KMS-11 (cell line): ENCODE data around the gene PMPCA.

ENCODE experiments used
- H2AFZ ChIP-seq: fragments of 200-600 bp; sonication (generic); 2 replicates; pipeline ENCODE4 v1.6.1; 2016; ENCODE audit warnings: antibody characterized with exemption, mixed run types, low read depth
- H3K27ac ChIP-seq: fragments of 200-600 bp; sonication (generic); 2 replicates; pipeline ENCODE4 v1.6.1; 2016; ENCODE audit warnings: mild to moderate bottlenecking, mixed run types
- H3K27me3 ChIP-seq: fragments of 200-600 bp; sonication (generic); 2 replicates; pipeline ENCODE4 v1.6.1; 2017; ENCODE audit warnings: mild to moderate bottlenecking, low read depth, mixed run types, moderate library complexity; ENCODE audit not compliant: insufficient read depth
- H3K36me3 ChIP-seq: fragments of 200-600 bp; sonication (generic); 2 replicates; pipeline ENCODE4 v1.6.1; 2017; ENCODE audit warnings: mild to moderate bottlenecking, mixed run types; ENCODE audit not compliant: insufficient read depth
- H3K4me1 ChIP-seq: fragments of 200-600 bp; sonication (generic); 2 replicates; pipeline ENCODE4 v1.6.1; 2016; ENCODE audit warnings: mild to moderate bottlenecking, low read depth, mixed run types; ENCODE audit not compliant: poor library complexity, severe bottlenecking
- H3K4me2 ChIP-seq: fragments of 200-600 bp; sonication (generic); 2 replicates; pipeline ENCODE4 v1.7.0; 2016; ENCODE audit warnings: mild to moderate bottlenecking, mixed run types
- H3K4me3 ChIP-seq: fragments of 200-600 bp; sonication (generic); IDR thresholded peaks from 2 replicates; pipeline ENCODE4 v1.6.1; 2017; ENCODE audit warnings: low read depth, low read length, mixed read lengths; ENCODE audit not compliant: insufficient read depth
- H3K79me2 ChIP-seq: fragments of 200-600 bp; sonication (generic); 2 replicates; pipeline ENCODE4 v1.6.1; 2016; ENCODE audit warnings: low read depth, mixed run types; ENCODE audit not compliant: insufficient read depth
- H3K9ac ChIP-seq: fragments of 200-600 bp; sonication (generic); 2 replicates; pipeline ENCODE4 v1.6.1; 2016; ENCODE audit warnings: mild to moderate bottlenecking, mixed run types
- H4K20me1 ChIP-seq: fragments of 200-600 bp; sonication (generic); 2 replicates; pipeline ENCODE4 v1.6.1; 2016; ENCODE audit warnings: mild to moderate bottlenecking, mixed run types; ENCODE audit not compliant: insufficient read depth
- TF ChIP-seq, protein P1 (sequence below): fragments of 200-600 bp; sonication (generic); conservative IDR thresholded peaks from 2 replicates; pipeline ENCODE4 v1.6.1; 2017; ENCODE audit warnings: low read depth, mild to moderate bottlenecking, antibody characterized with exemption, low read length, moderate library complexity, mixed read lengths

The PMPCA gene

DNA sequence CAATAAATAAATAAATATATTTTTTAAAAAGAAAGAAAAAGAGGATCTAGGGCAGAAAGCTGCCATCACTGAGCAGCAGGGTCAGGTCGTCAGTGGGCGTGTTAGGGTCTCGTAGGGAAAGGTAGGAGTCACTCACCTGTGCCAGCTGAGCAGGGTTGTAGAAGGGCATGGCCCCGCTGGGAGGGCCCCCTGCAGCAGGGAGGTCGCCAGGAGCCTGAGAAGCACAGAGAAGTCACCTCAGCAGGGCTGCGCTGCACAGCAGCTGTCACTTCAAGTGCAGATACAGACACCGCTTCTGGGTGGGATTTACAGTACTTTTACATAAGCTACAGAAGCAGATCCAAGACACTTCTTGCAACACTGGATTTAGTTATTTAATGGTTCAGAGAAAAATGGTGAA lies 33.2 kb downstream of the PMPCA start:
- H3K4me3 ChIP-seq: no peak overlapping the region
- H3K27ac ChIP-seq: no peak overlapping the region
- TF ChIP-seq, protein P1, sequence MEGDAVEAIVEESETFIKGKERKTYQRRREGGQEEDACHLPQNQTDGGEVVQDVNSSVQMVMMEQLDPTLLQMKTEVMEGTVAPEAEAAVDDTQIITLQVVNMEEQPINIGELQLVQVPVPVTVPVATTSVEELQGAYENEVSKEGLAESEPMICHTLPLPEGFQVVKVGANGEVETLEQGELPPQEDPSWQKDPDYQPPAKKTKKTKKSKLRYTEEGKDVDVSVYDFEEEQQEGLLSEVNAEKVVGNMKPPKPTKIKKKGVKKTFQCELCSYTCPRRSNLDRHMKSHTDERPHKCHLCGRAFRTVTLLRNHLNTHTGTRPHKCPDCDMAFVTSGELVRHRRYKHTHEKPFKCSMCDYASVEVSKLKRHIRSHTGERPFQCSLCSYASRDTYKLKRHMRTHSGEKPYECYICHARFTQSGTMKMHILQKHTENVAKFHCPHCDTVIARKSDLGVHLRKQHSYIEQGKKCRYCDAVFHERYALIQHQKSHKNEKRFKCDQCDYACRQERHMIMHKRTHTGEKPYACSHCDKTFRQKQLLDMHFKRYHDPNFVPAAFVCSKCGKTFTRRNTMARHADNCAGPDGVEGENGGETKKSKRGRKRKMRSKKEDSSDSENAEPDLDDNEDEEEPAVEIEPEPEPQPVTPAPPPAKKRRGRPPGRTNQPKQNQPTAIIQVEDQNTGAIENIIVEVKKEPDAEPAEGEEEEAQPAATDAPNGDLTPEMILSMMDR: no peak
- H3K36me3 ChIP-seq: peaks cover 3% of the 10 kb centered on the region; the same call in 1 of the 2 replicates
- H3K79me2 ChIP-seq: peaks cover 1% of the 10 kb centered on the region; the same call in 1 of the 2 replicates
- no peak overlapping the region for H2AFZ ChIP-seq
- no peaks in the 10 kb centered on the region for H3K27me3 ChIP-seq
- H4K20me1 ChIP-seq: no peaks in the 10 kb centered on the region
- H3K9ac ChIP-seq: no peak overlapping the region
- no peak overlapping the region for H3K4me2 ChIP-seq
- peaks cover 6% of the 10 kb centered on the region for H3K4me1 ChIP-seq

DNA sequence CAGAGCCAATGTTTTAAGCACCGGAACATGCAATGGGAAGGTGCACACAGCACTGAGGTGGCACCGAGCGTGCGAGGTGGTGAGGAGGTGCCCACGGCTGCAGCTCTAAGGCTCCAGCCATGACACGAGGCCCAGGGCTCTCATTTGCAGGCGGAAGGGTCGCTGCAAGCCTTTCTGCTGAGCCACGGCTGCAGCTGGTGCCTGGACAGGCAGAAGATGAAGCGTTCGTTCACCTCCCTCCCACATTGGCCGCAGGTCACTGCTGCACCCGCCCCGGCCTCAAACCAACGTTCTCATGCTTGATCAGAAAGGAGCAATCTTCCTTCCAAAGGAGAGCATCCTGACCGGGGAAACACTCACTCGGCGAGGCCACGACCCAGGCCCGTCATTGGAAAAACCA lies 33.6 kb downstream of the PMPCA start:
- no peak overlapping the region for H3K9ac ChIP-seq
- peaks cover 3% of the 10 kb centered on the region; the same call in 1 of the 2 replicates for H3K36me3 ChIP-seq
- no peak overlapping the region for H3K27ac ChIP-seq
- TF ChIP-seq, protein P1: no peak
- no peak overlapping the region for H3K4me2 ChIP-seq
- peaks cover 6% of the 10 kb centered on the region for H3K4me1 ChIP-seq
- H3K27me3 ChIP-seq: no peaks in the 10 kb centered on the region
- no peak overlapping the region for H3K4me3 ChIP-seq
- no peaks in the 10 kb centered on the region for H3K79me2 ChIP-seq
- no peak overlapping the region for H2AFZ ChIP-seq
- H4K20me1 ChIP-seq: no peaks in the 10 kb centered on the region

DNA sequence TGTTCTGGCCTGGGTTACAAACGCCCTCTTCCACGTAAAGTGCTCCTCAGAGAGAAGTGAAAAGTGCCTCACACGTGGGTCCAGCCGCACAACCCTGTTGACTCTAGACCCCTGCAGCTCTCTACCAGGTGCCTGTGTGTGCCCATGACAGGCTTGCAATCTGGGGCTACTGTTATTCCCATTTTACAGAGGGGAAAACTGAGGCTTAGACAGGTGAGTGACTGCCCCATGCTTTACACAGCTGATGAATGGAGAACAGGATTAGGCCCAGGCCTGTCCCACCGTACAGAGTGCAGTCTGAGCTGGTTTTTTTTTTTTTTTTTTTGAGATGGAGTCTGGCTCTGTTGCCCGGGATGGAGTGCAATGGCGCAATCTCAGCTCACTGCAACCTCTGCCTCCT lies 35.3 kb downstream of the PMPCA start:
- Histone ChIP-seq H3K27ac (no peak overlapping the region), H4K20me1 (no peaks in the 10 kb centered on the region), H3K4me1 (no peaks in the 10 kb centered on the region), H3K27me3 (no peaks in the 10 kb centered on the region), H2AFZ (no peak overlapping the region), H3K9ac (no peak overlapping the region), H3K4me2 (no peak overlapping the region), H3K4me3 (no peak overlapping the region), H3K79me2 (no peaks in the 10 kb centered on the region), H3K36me3 (peaks cover 3% of the 10 kb centered on the region; the same call in 1 of the 2 replicates)
- TF ChIP-seq, protein P1: no peak

DNA sequence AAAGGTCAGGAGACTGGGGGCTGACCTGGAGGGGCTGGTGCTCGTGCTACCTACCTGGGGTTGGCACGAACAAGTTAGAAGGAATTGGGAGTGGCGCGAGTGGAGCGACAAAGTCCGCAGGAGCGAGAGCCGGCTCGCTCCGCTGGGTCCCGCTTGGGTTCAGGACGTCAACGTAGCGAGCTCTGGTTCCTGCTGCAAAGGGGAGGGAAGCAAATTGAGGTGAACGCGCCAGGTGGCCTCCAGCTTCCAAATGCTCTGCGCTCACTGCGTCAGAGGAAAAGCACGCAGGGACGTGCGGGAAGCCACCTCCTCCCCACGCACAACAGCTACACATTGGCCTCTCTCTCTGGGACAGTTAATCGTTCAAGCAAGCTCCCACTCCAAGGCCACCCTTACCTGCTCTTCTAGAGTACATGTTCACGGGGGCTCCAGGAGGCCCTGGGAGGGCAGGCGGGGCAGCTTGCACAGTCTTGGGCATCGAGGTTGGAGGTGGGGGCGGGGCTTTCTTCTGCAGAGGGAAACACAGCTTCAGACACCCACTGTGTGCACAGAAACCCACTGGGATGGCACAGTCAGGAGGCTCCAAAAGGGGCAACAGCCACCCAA lies 36.8 kb downstream of the PMPCA start:
- H3K4me3 ChIP-seq: no peak overlapping the region
- no peaks in the 10 kb centered on the region for H4K20me1 ChIP-seq
- peaks cover 3% of the 10 kb centered on the region; the same call in 1 of the 2 replicates for H3K36me3 ChIP-seq
- no peaks in the 10 kb centered on the region for H3K79me2 ChIP-seq
- TF ChIP-seq, protein P1: no peak
- no peak overlapping the region for H3K4me2 ChIP-seq
- H3K27me3 ChIP-seq: no peaks in the 10 kb centered on the region
- no peaks in the 10 kb centered on the region for H3K4me1 ChIP-seq
- no peak overlapping the region for H3K9ac ChIP-seq
- no peak overlapping the region for H2AFZ ChIP-seq
- H3K27ac ChIP-seq: no peak overlapping the region
